IPS-NIHi11 (cell line): ENCODE results near the gene COL9A1.

ENCODE experiments used
- DNase-seq: peaks from one replicate; pipeline ENCODE4 v3.0.0; 2012; ENCODE audit warnings: mixed read lengths, low spot score

COL9A1 gene

GRCh38 chr6:70225055-70225454 lies 77.8 kb downstream of the COL9A1 start:
- no peak for DNase-seq

- DNase-seq = no peak
Measured at GRCh38 chr6:70222439-70222749, 80.5 kb downstream of the COL9A1 start.

- no peak for DNase-seq
Measured at GRCh38 chr6:70221715-70222438, 81.0 kb downstream of the COL9A1 start.

- DNase-seq = peak; percentile 58
Measured at GRCh38 chr6:70221025-70221714, 81.7 kb downstream of the COL9A1 start.

- DNase-seq = no peak
Measured at GRCh38 chr6:70219943-70220613, 82.8 kb downstream of the COL9A1 start.

- no peak for DNase-seq
Measured at GRCh38 chr6:70216767-70217166, 86.1 kb downstream of the COL9A1 start.

- no peak for DNase-seq
Measured at GRCh38 chr6:70215460-70216108, 87.3 kb downstream of the COL9A1 start.

GRCh38 chr6:70210462-70210861 lies 92.4 kb downstream of the COL9A1 start:
- DNase-seq = peak; percentile 17

GRCh38 chr6:70208235-70208790 lies 94.6 kb downstream of the COL9A1 start:
- no peak for DNase-seq

- DNase-seq = no peak
Measured at GRCh38 chr6:70198785-70199184, 104.1 kb downstream of the COL9A1 start.

- no peak for DNase-seq
Measured at GRCh38 chr6:70196531-70196930, 106.4 kb downstream of the COL9A1 start.

- no peak for DNase-seq
Measured at GRCh38 chr6:70194421-70194820, 108.5 kb downstream of the COL9A1 start.

- DNase-seq = no peak
Measured at GRCh38 chr6:70188202-70188601, 114.7 kb downstream of the COL9A1 start.

- no peak for DNase-seq
Measured at GRCh38 chr6:70186461-70186860, 116.4 kb downstream of the COL9A1 start.

- no peak for DNase-seq
Measured at GRCh38 chr6:70184723-70185122, 118.2 kb downstream of the COL9A1 start.

- no peak for DNase-seq
Measured at GRCh38 chr6:70183538-70183937, 119.3 kb downstream of the COL9A1 start.

GRCh38 chr6:70180901-70181599 lies 121.8 kb downstream of the COL9A1 start:
- DNase-seq = no peak

- DNase-seq = no peak
Measured at GRCh38 chr6:70180183-70180900, 122.5 kb downstream of the COL9A1 start.

GRCh38 chr6:70176842-70177550 lies 125.9 kb downstream of the COL9A1 start:
- DNase-seq = no peak

GRCh38 chr6:70175770-70176169 lies 127.1 kb downstream of the COL9A1 start:
- no peak for DNase-seq

GRCh38 chr6:70172252-70172651 lies 130.6 kb downstream of the COL9A1 start:
- DNase-seq = no peak
